Skeletal muscle cell (primary cell): ENCODE measurements around the gene PTPRE.
A peak's percentile ranks its signal among the peaks of the same experiment; 100 is the strongest.

Source experiments
- DNase-seq: peaks from one replicate; pipeline ENCODE4 v3.0.0-alpha.2; 2010; ENCODE audit warnings: low read depth
- H3K4me3 ChIP-seq: 2 replicates; pipeline ENCODE4 v1.5.1; 2011; ENCODE audit warnings: low read depth, mild to moderate bottlenecking, control low read depth, low read length, moderate library complexity

PTPRE gene

DNA sequence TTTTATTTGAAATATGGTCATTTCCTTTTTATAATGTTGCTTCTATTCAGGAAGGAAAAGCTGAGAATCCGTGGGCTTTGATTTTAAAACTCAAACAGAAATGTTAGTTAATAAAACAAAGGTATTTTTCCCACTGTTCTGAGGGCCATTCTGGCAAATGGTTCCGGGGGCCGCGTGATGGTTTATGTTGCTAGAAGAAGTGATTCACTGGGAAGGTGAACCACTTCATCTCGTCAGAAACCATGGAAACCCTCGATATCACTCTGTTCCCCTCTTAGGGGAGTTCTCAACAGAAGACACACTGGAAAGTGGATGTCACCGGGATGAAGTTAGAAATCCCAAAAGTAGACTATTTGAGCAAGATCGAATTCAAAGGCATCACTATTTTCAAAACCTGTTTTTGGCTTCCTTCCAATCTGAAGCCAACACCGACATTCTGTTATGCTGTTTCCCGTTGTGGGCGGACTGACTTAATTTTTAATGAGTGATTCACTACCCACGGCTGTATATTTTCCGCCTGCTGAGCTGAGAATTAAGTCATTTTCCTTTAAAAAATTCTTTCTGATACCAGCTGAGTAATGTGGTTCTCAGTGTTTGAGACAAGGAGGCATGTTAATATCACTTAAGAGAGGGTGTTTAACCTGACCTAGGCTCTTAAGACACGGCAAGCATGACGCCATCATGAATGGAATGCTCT, 84.1 kb downstream of the PTPRE start:
- peak; percentile 24 for DNase-seq
- H3K4me3 ChIP-seq: no peak overlapping the region

GRCh38 chr10:127991543-127992255, 84.8 kb downstream of the PTPRE start:
- no peak overlapping the region for H3K4me3 ChIP-seq
- DNase-seq: no peak

DNA sequence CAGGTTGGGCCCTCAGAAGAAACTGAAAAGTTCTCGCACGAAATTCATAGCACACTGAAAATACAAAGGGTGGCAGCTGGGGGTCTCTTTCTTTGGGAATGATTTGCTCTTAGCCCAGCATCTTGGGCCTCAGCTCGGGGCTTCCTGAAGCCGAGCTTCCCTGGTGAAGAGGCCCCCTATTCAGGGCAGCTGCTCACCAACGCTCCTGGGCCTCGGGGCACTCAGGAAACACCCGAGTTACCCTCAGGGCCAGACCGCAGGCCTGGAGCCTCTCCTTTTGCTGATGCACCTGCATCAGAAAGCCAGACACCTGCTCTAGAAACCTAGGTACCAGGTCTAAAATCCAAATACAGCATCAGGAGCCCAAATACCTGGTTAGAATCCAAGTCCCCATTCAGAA, 85.5 kb downstream of the PTPRE start:
- no peak overlapping the region for H3K4me3 ChIP-seq
- DNase-seq: no peak

DNA sequence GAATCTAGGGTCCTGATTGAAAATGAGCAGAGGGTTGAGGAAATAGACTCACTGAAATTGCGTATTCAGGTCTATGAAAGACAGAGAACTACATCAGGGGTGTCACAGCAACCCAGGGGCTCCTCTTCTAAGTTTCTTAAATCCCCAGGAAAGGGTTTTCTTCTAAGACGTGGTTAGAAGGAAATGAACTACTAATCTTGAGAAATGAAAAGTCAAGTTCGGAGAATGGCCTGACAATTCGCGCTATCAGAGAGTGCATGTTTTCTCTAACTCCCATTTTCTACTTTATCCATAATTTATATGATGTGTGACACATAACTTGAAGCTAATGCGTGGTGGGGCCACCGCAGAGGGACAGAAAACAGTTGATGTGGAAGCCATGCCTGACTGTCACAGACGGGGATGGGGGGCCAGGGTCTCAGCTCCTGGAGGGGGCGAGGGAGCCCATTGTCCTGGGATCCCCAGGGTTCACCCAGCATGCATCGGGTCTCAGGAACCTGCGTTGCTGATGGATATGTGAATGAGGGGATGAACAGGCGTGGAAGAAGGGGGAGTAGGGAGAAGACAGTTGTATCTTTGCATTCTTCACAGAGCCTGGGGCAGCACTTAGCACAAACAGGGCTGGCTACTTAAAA, 86.3 kb downstream of the PTPRE start:
- no peak overlapping the region for H3K4me3 ChIP-seq
- DNase-seq: no peak

DNA sequence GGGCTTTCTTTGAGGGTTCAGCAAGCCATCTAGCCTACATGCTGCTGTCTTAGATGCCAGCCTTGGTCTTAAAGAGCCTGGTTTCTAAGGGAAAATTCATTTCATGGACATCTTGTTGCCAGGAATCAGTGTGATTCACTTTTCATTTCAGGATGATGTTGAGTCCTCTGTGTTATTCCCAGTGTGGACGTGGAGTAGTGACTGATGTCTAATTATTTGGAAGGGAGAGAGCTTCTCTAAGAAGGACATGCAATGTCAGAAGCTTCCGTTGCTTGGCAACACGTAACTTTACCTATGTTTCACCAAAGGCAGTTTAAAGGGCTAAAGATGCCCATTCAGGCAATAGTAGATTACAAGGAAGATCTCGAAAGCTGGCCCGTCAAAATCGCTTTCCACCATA, 89.0 kb downstream of the PTPRE start:
- no peak overlapping the region for H3K4me3 ChIP-seq
- no peak for DNase-seq

GRCh38 chr10:127996586-127996985, 89.7 kb downstream of the PTPRE start:
- DNase-seq: no peak

DNA sequence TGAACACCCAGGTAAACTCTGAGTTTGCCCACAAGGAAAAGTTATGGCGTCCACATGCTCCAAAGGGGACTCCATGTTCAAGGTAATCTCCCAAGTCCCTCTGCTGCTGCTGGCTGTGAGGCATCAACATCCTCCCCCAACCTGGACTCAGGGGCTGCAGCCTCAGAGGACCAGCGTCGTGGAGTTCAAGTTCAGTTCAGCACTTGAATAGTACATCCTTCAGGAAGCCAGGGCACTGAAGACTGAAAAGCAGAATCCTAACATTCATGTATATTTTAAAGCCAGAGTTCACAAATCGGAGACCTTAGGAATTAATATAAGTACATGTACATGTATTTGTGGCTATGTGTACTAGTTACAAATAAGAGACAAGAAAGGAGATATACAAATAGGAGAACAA, 90.4 kb downstream of the PTPRE start:
- no peak overlapping the region for H3K4me3 ChIP-seq
- no peak for DNase-seq

More at GRCh38 chr10:127996586-127996985, 89.7 kb downstream of the PTPRE start:
- no peak overlapping the region for H3K4me3 ChIP-seq

DNA sequence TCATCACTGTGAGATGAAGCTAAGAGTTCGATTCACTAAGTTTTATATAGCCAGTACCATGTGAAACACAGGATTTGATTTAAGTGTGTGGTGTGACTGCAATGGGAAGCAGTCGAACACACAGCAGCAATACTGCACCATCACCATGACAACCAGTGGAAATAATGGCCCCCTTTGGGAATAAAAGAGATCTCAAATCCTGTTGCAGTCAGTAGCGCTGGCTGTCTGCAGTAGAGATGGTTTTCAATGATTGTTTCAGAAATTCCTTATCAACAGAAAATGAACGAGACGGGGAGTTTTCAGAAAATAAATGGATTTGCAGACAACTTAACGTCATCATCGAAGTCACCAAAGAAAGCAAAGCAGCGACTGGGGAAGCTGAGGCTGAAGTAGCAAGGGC, 91.0 kb downstream of the PTPRE start:
- no peak overlapping the region for H3K4me3 ChIP-seq
- DNase-seq: no peak

DNA sequence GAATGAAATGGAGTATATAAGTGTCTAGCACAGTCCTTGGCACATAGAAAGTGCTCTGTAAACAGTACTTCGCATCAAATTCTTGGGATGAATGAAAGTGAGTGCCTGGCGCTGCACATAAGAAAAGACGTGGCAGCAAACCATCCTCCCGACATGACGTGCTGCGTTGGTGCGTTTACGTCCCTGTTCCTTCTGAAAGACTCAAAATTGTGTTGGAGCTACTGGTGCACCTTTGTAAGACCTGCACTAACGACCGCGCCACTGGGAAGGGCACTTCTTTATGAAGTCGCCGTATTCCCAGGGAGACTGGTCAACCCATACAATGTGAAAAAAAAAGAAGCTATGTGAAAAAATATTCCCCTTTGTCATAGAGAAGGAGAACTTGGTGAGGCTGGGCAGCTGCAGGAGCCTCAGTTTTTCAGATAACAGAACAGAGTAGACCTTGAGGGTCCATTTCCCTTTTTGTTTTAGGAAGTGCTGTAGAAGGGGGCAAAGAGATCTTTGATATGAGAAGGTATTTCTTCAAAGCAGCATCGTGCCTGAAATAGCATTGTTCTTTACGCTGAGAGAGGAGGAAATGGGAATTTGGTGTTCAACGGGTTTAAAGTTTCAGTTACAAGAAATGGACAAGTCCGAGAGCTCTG, 91.7 kb downstream of the PTPRE start:
- no peak for DNase-seq
- H3K4me3 ChIP-seq: no peak overlapping the region

DNA sequence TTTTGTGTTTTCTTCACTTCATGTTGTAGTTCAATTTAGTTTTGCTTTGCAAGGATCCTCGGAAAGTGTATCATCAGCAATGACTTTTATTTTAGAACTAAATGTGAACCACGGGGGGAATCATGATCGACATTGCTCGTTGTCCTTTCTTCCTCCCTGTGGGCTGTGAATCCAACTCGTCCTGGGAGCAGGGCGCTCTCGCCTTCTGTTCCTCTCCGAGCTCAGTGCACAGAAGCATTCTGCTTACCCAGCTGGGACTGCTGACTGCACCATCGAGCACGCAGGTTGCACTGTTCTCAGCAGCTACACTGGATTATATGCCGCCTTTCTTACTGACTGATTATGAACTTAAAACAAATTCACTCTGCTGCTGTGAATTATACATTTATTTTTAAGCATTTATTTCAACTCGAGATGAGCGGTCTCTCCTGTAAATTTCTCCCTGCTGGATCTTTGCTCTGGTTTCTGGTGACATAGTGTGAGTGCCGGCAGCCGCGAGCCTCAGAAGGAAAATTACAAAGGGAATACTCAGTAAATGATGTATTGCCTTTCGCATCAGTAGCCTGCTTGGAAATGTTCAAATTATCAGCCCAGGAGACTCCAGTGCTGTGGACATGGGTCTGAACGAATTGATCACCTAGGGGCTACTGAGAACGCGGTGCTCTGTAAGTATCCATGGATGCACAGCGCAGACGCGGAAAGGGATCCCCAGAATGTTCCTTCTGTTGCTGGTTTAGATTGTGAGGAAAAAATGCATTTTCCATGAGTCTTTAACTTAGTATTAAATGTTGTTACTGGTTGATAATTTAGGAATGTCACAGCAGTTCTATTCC, 92.6 kb downstream of the PTPRE start:
- no peak for DNase-seq
- no peak overlapping the region for H3K4me3 ChIP-seq

DNA sequence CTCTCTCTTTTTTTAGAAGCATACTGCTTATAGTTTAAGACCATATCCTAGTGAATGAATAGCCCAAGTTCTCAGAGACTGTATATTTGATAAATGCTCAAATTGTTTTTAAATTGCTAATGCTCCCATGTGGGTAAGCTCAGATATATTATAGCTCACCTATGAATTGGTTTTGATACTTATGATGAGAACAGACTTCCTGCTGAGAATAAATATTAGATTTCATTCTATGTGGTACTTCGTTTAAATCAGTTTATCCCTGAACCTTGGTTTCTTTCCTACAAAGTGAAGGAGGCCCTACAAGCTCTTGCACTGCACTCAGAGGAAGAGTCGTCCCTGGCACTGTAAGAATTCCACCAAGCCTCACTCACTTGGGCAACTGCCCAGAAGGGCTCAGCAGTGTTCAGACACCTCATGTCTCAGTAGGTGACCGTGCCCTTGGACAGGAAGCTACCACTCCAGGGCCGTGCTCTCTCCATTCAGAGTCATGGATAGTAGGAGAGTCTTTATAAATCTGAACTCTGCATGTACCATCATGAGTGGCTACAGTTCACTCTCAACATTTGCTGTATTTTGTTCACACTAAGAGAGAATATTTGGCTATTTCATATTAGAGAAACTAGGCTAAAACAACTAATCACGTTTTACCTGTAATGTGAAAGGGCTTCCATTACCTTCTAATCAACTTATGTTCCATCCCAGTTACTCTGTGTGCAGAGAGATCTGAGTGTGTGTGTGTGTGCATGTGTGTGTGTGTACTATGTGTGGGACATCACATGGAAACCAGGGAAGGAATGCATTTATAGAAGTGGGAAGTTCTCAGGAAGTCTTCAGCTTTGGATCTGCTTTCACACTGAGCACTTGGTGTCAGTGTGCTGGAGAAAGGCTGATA, 93.8 kb downstream of the PTPRE start:
- DNase-seq: no peak
- H3K4me3 ChIP-seq: no peak overlapping the region

DNA sequence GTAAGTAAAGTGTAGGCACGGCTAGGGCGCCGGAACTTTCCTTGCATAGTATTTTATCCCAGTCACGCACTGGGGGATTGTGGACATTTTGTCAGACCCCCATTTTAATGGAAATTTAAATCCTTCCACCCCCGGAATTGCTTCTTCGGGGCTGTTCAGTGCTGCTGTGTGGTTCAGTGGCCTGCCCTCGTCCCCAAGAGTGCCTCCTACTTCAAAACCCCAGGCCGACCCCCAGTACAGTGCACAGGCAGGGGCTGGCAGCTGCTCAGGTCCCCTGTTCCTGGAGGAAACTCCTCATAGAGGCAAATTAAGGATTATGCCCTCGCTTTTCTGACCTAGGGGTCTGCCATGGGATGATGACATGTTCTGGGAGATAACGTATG, 94.5 kb downstream of the PTPRE start:
- no peak overlapping the region for H3K4me3 ChIP-seq
- DNase-seq: no peak

DNA sequence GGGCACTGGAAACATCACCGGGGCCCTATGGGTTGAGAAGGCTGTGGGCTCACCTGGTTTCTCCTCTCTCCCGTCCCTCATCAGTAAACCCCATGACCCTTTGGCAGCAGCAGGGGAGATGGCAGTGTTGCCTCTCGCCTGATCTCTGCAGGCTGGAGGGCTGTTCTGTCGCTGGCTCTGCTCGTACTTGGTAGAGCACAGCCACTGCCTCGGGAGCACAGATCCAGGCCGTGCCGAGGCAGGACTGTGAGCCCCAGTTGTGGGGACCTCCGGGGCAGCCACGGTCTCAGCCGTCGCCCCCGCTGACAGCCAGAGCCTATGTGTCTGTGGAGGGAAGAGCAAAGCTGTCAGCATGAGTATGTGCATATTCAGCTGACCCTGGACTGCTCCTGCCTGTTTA, 94.9 kb downstream of the PTPRE start:
- H3K4me3 ChIP-seq: no peak overlapping the region
- DNase-seq: no peak

DNA sequence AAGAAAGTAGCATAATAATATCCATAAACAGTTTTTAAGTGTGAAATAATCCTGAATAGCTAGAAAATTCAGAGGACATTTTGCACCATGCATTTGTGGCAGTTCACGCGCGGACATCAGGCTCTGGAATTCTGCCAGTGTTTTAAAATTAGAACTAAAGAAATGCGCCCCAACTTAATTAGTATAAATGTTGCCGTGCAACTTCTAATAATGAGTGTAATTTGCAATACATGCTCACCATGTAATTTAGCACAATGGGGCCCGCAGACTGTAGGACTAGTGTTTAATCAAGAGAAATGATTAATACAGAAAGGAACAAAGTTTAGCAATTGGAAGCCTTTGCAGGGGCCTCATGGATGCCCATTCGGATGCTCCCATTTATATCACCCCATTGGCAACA, 96.6 kb downstream of the PTPRE start:
- DNase-seq: no peak

DNA sequence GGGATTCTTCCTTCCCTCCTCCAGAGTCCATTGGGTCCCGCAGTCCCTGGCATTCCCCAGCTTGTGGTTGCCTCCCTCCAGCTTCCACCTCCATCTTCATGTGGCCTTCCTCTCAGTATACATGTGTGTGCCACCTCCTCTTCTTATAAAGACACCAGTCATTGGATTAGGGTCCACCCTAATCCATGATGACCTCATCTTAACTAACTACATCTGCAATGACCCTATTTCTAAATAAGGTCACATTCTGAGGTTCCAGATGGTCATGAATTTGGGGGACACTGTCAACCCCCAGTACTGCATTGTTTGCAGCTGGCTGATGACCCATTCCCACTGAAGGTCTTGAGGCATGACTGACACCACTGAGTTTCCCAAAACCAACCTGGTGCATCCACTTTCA, 99.0 kb downstream of the PTPRE start:
- no peak overlapping the region for H3K4me3 ChIP-seq
- DNase-seq: no peak

More for the DNA sequence above, 96.6 kb downstream of the PTPRE start:
- H3K4me3 ChIP-seq: no peak overlapping the region

- no peak overlapping the region for H3K4me3 ChIP-seq
- no peak for DNase-seq
These were observed 100.2 kb downstream of the PTPRE start for GRCh38 chr10:128007056-128007455.

- no peak overlapping the region for H3K4me3 ChIP-seq
- no peak for DNase-seq
These were observed 101.1 kb downstream of the PTPRE start for GRCh38 chr10:128007971-128008370.

DNA sequence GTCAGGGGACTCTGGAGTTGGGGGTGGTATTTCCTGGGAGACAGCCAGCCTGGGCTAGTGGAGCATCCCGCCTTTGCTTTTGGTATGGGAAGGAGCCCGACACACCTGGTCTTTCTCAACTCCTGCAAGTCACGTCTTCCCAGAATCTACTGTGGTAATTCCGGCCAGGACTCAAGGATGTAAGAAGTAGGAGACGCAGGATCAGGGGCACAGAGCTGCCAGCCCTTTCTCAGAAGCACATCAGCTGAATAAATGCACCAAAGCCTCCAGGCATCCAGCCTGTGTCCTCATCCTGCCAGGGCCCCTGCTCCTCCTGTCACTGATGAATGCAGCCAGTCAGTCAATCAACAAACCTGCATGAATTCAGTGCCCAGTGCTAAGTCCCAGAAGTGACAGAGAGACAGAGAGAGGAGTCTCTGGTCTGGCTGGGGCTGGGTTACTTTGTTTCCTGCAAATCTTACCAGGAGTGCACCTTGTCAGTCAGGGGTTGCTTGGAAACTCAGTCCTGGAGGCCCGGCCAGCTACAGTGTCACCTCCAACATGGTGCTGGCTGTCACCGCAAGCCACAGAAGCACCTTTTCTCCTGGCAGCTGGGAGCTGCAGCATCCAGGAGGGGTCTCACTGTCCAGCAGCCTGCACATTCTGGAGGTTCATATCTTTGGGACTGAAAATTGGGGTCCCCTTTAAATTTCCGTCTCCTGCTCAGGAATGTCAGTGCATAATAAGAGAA, 101.8 kb downstream of the PTPRE start:
- no peak overlapping the region for H3K4me3 ChIP-seq
- no peak for DNase-seq
